Measurements from ENCODE around the gene OR52A5.

GRCh38 chr11:5092821-5093585 is 45.2 kb downstream of the OR52A5 start:
- TF ChIP-seq POLR2A (IDR thresholded peaks at IDR 0.05; ENCODE audit: low read depth, low read length), result no peak
- no peak for TF ChIP-seq POLR2AphosphoS5 (IDR thresholded peaks at IDR 0.05; ENCODE audit: low read depth, low read length)
- no peak for TF ChIP-seq TAF1 (IDR thresholded peaks at IDR 0.05; ENCODE audit: borderline replicate concordance, low read depth, low read length)

Data from GM12892 (cell line).